Measurements from ENCODE around the gene PYCARD.

DNA sequence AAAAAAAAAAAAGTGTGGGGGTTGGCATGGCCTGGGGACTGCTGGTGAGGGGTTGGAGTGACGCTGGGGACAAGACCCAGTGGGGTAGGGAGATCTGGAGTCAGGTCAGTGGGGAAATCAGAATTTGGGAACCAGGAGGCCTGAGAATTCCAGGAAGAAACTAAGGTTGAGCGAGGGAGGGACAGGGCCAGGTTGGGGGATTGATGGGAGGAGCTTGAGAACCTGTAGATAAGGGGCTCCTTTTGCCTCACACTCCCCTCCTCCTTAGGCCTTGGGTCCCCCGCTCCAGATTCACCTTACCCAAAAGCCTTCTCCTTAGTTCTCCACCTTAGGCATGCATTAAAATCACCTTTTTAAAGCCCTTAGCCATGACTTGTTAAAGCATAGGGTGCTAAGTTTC, 22.6 kb upstream of the PYCARD start:
- TF ChIP-seq POLR2A (IDR thresholded peaks at IDR 0.05) = no peak
- TF ChIP-seq, protein P1, sequence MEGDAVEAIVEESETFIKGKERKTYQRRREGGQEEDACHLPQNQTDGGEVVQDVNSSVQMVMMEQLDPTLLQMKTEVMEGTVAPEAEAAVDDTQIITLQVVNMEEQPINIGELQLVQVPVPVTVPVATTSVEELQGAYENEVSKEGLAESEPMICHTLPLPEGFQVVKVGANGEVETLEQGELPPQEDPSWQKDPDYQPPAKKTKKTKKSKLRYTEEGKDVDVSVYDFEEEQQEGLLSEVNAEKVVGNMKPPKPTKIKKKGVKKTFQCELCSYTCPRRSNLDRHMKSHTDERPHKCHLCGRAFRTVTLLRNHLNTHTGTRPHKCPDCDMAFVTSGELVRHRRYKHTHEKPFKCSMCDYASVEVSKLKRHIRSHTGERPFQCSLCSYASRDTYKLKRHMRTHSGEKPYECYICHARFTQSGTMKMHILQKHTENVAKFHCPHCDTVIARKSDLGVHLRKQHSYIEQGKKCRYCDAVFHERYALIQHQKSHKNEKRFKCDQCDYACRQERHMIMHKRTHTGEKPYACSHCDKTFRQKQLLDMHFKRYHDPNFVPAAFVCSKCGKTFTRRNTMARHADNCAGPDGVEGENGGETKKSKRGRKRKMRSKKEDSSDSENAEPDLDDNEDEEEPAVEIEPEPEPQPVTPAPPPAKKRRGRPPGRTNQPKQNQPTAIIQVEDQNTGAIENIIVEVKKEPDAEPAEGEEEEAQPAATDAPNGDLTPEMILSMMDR (IDR thresholded peaks at IDR 0.05) = no peak
